Dermis microvascular lymphatic vessel endothelial cell (primary cell): ENCODE measurements around the gene H2BK1. TPM values are rescaled to one million over a fixed set of nuclear protein-coding genes. Genes with fewer than 3 reads are reported as not detected.

Source experiments
- DNase-seq, 2 donors: peaks; one replicate each; pipeline versions ENCODE4 v3.0.0 to v3.0.0-alpha.2; 2010; ENCODE audit warnings: low read depth in 2 of 2
- total RNA-seq: library from RNA; depleted of rRNA; stranded (reverse); fragments of >200 nt; gene quantifications from 2 replicates; pipeline ENCODE4 v1.2.1, GENCODE V29; 2014

The H2BK1 gene
- total RNA-seq, 1 donor from 2014 or later = not detected

DNA sequence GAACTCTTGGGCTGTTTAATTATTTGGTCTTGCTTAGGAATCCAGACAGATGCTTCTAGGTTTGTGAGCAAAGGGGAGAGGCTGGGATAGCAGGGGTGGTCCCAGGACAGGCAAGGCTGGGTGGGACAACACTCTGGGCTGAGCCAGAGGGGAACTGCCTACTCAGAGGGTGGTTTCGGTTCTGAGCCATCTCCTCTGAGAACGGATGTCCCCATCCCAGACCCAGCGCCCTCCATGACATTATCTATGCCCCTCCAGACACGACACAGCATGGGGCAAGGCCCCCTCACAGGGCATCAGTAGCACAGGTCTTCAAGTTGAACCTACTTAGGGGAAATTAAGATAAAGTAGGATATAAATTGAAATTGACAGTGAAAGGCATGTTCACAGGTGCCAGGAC, 30.3 kb downstream of the H2BK1 start:
- no peak for DNase-seq

- DNase-seq = no peak
Observed at GRCh38 chr7:151179287-151179860, 30.9 kb downstream of the H2BK1 start.

- DNase-seq = no peak
Observed at GRCh38 chr7:151178831-151179230, 31.5 kb downstream of the H2BK1 start.

GRCh38 chr7:151178236-151178635, 32.1 kb downstream of the H2BK1 start:
- no peak for DNase-seq

GRCh38 chr7:151177310-151177709, 33.0 kb downstream of the H2BK1 start:
- DNase-seq = no peak

DNA sequence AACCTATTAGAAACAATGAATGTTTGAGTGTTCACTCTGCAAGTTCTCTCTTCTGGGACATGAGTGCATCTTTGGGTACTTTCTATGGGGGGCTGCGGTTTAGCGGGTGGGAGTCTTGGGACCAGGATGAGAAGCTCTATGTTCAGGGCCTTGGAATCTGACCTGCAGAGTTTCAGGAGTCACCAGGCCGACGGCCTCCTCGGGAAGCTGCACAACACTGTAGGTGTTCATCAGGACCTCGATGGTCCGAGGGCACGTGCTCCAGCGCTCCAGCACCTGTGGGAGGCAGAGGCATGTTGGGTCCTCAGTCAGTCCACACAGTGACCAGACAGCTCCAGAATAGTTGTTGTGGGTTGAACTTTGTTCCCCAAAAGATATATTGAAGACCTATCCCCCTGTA, 33.9 kb downstream of the H2BK1 start:
- no peak for DNase-seq

DNA sequence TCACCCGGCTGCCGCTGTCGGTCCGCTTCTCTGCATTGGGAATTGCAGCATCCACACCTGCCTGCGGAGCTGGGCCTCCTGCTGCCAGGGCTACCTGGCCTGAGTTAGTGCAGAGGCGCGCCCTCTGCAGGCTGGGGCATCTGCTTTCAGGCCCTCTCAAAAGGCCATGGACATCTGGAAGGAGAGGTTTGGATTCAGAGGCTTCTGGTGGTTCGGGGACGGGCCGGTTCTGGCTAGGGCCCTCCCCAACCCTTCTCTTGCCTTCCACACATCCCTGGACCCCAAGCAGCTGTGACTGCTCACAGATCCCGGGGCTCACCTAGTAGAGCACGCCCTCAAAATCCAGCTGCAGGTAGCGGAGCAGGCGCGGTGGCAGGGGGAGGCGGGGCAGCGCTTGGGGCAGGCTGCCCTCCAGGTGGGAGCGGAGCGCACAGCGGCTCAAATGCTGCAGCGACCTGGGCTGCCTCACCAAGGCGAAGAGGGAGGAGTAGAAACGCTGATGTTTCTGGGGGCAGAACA, 34.4 kb downstream of the H2BK1 start:
- DNase-seq = no peak

GRCh38 chr7:151175047-151175792, 35.1 kb downstream of the H2BK1 start:
- DNase-seq = no peak

DNA sequence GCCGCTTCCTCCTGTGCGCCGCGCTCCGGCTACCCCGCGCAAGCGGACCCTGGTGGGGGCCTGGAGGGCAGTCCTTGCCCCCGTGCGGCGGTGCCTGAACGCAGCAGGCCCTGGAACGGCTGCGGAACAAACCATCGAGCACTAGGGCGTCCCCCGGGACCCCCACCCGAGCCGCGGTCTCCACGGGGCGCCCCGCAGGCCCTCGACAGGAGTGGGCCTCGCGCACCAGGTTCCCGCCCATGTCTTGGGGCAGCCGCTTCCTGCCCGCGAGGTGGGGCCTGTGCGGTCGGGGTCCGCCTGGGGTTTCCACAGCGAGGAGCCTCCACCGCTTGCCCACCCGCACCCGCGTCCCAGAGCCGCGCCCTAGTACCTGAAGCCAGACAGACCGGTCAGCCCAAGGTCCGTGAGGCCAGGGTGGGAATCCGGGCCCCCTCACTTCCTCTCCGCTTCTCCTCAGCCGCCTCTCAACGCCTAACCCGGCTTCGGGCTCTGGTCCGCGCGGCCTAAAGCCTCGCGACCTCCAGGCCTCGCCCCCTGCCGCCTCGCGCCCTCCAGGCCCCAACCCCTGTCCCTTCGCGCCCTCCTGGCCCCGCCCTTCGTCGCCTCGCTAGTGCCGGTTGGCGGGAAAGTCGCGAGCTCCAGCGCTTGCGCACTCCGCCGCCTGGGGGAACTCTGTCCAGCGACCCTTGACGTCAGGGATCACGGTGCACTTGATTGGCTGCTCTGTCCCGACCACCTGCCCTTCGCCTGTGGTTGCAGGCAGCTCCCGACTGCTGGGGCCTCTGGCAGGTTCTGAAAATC, 35.8 kb downstream of the H2BK1 start:
- peak in 1 of 2 donors; percentile 67 for DNase-seq

GRCh38 chr7:151173386-151174245, 36.7 kb downstream of the H2BK1 start:
- no peak for DNase-seq

GRCh38 chr7:151172273-151173141, 37.8 kb downstream of the H2BK1 start:
- DNase-seq = peak; percentile 33 to 72

GRCh38 chr7:151168787-151169162, 41.5 kb downstream of the H2BK1 start:
- no peak for DNase-seq

GRCh38 chr7:151168003-151168786, 42.1 kb downstream of the H2BK1 start:
- peak in 1 of 2 donors; percentile 33 for DNase-seq

GRCh38 chr7:151167197-151167961, 42.9 kb downstream of the H2BK1 start, which contains the start of gene GBX1:
TSS of gene GBX1 (minus strand) at chr7:151167694. CDS start at chr7:151167548, 146 bp downstream.
- peak in 1 of 2 donors; percentile 13 for DNase-seq

DNA sequence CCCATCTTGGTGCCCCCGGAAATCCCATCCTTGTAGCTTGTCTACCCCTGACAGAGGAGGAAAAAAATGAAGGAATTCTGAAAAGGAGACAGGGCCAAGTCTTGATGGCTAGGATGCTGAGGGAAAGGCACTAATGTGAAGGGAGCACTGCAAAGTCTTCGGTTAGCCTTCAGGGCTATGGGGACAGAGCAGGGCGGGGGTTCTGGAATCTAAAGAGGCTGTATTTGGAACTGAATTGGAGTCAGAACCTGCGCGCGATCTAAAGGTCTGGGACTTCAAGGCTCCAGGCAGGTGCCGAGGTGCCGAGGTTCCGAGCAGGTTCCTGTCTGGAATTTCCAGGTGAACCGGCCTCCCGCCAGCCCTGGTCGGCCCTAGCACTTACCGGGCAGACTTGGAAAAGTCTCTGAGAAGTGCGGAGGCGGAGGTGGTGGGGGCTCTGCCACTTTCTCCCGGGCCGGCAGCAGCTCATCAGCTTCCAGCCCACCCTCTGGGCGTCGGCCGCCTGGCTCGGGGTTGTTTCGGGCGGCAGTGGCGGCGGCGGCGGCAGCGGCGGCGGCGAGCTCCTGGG, 43.6 kb downstream of the H2BK1 start:
- DNase-seq = no peak

DNA sequence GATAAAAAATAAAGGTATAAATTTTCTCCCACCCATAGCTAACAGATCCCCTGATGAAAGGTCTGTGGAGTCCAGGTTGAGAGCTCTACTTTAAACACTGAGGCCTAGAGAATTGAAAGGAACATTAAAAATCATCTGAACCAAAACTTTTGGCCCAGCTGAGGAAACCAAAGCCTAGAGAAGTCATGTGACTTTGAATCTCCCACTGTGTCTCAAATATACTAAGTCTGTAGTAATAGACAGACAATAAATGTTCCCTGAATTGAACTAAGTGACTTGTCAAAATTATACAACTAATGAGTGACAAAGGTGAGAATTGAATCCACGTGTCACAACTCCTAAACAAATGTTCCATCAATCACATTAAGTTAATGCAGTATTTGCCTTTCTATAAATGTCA, 48.5 kb downstream of the H2BK1 start:
- DNase-seq = no peak
